HG03565 (cell line): ENCODE data around the gene PPP2R1B.

Source experiments
- ATAC-seq: cut with Tn5 transposase; IDR thresholded peaks from one replicate; pipeline ENCODE4 v1.9.1; 2021; ENCODE audit warnings: mild to moderate bottlenecking, moderate library complexity; ENCODE audit not compliant: unreplicated experiment

PPP2R1B gene

GRCh38 chr11:111698852-111699559 is 67.2 kb downstream of the PPP2R1B start:
- no peak for ATAC-seq

DNA sequence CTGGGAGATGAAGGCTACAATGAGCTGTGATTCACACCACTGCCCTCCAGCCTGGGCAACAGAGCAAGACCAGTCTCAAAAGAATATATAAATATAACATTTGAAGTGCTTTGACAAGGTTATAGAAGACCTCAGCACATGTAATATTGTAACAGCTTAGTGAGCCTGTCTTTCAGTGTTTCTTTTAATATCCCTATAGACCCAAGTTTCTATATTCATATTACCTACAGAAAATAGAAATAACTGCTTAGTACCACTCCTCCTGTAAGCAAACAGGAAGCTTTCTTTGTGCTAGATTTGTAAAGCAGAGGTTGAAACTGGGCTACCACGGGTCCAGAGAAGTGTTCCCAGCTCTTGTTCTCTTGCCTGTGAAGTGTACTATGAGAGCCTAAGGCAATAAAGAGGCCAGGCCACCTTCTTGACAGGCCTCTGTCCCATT is 68.2 kb downstream of the PPP2R1B start:
- ATAC-seq = peak; percentile 48

- ATAC-seq = no peak
These were observed 69.6 kb downstream of the PPP2R1B start for GRCh38 chr11:111696556-111696955.

- ATAC-seq = no peak
These were observed 71.3 kb downstream of the PPP2R1B start for GRCh38 chr11:111694851-111695250.

- ATAC-seq = no peak
These were observed 72.8 kb downstream of the PPP2R1B start for GRCh38 chr11:111693224-111693937.

DNA sequence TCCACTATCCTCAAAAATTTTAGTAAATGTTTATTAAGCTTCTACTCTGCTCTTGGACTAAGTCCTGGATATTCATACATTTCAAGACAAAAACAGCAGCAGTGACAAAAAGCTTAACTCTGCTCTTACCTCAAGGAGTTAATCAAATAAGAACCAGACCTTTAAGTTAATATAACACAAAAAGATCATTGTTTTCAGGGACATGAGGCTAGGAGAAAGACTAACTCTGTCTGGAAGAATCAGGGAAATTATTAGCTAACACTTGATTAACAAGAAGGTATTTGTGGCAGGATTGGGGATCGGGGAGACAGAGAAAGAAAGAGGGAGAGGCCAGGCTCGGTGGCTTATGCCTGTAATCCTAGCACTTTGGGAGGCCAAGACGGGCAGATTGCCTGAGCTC is 74.4 kb downstream of the PPP2R1B start:
- no peak for ATAC-seq

DNA sequence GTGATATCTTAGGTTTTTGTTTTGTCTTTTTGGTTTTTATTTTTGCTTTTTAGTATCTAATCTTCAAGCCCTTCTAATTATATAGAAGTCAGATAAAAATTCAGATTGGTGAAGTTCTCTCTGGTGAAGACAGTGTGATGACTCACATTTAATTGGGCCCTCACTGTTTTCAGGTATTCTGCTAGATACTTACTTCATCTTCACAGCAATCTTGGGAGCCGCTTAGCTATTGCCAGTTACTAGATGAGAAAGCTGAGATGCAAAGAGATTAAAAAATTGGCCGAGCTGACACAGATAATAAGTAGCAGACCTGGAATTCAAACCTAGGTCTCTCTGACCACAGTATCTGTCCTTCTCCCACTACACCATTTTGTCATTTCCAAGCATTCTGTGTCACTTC is 75.0 kb downstream of the PPP2R1B start:
- ATAC-seq = no peak

DNA sequence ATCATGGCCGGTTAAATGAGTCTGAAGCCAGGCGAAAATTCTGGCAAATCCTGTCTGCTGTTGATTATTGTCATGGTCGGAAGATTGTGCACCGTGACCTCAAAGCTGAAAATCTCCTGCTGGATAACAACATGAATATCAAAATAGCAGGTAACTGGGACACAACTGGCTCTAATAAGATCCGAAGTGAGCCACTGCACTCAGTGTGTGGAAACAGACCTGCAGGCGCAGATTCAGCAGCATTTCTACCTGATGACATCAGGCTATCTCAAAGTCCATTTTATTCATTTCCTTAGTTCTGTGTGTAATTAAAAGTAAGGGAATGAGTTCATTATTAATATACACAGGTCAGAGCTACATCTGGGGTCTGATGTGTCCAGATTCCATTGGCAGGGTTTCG is 78.2 kb downstream of the PPP2R1B start:
- no peak for ATAC-seq

DNA sequence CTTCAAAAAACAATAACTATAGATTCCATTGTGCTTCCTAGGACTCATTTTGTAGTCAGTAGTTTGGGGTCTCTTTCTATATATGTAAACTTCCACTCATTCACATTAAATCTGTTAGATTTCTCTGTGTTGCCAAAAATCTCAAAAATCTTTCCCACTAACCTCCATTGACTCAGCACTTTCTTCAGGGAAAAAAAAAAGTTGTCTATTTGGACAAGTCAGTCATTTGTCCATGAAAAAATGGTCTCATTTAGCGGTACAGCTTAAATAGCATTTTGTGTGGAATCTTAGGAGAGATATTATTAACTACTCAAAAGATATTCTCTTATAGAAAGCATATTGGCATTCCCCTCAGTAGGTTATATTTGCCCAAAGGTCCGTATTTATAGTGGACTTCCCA is 81.9 kb downstream of the PPP2R1B start:
- ATAC-seq = no peak

GRCh38 chr11:111683806-111684205 is 82.4 kb downstream of the PPP2R1B start:
- ATAC-seq = no peak

DNA sequence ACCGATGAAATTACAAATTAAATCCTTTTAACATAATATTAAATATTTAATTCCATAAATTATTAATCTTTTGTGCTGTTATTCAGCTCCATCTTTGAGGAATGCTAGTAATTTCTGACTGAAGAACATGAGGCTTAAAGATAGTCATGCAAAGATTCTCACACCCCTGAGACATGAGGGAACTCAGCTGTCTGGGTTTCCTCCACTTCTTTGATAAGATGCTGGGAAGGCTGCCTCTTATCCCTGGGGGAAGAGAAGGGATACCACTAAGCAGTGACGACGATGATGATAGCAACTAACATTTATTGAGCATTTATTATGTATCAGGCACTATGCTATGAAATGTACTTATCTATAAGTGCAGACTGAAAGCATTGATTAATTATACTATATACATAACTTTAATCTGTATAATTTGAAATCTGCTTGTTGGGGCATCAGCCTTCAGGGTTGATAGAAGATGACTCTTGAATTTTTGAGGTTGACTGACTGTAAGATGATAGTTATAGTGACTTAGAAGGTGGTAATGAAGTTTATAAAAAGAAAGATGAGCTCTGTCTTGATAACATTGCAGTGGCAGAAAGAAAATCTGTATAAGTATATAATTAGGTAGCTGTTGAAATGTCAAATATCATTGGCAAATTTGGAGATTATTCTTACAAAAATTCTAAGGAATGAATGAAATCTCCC is 85.6 kb downstream of the PPP2R1B start:
- no peak for ATAC-seq
